IMR-90 (cell line): ENCODE measurements around the gene PRM3. TPM values are rescaled to one million over a fixed set of nuclear protein-coding genes. Genes with fewer than 3 reads are reported as not detected.

Experiments used
- ATAC-seq: fragments of 200-7000 bp; cut with Tn5 transposase; 2 replicates; pipeline ENCODE4 v1.9.1; 2020; ENCODE audit warnings: low read depth, mild to moderate bottlenecking, moderate library complexity
- BruUV-seq: library from RNA; stranded (reverse); fragments of 400-500 nt; replicated peaks from 2 replicates; lab custom pipeline; 2021; lab: Mats Ljungman, UMichigan
- CTCF ChIA-PET: fragments of 300-600 bp; formaldehyde crosslinking; extraction: SDS; loops from one replicate; lab custom pipeline; 2021; ENCODE audit warnings: antibody characterized with exemption; lab: Yijun Ruan, JAX
- POLR2A ChIA-PET: fragments of 300-600 bp; sonication (Branson Sonifier 250); formaldehyde crosslinking; loops from one replicate; lab custom pipeline; 2022; ENCODE audit warnings: antibody characterized with exemption; ENCODE audit not compliant: unreplicated experiment; lab: Charles Lee
- DNase-seq: peaks from one replicate; pipeline ENCODE4 v3.0.0; 2013
- H2AFZ ChIP-seq: replicated peaks from 2 replicates; pipeline ENCODE3; 2013; ENCODE audit warnings: low read length, mild to moderate bottlenecking; ENCODE audit not compliant: poor library complexity
- H2AK5ac ChIP-seq: 2 replicates; pipeline ENCODE4 v1.6.1; 2013; ENCODE audit warnings: low read depth, low read length, inconsistent platforms
- H2AK9ac ChIP-seq: replicated peaks from 2 replicates; pipeline ENCODE3; 2013; ENCODE audit warnings: mild to moderate bottlenecking, low read depth, low read length, moderate library complexity; ENCODE audit not compliant: poor library complexity
- H2BK120ac ChIP-seq: 2 replicates; pipeline ENCODE4 v1.6.1; 2013; ENCODE audit warnings: low read depth, low read length, inconsistent platforms
- H2BK15ac ChIP-seq: 3 replicates; pipeline ENCODE4 v1.6.1; 2013; ENCODE audit warnings: low read depth, low read length, inconsistent platforms
- H2BK20ac ChIP-seq: 2 replicates; pipeline ENCODE4 v1.6.1; 2013; ENCODE audit warnings: low read depth, mild to moderate bottlenecking, inconsistent platforms, low read length, moderate library complexity
- H2BK5ac ChIP-seq: 2 replicates; pipeline ENCODE4 v1.6.1; 2013; ENCODE audit warnings: mild to moderate bottlenecking, low read depth, low read length, inconsistent platforms; ENCODE audit not compliant: poor library complexity, severe bottlenecking
- H3K14ac ChIP-seq: replicated peaks from 2 replicates; pipeline ENCODE4 v1.6.1; 2013; ENCODE audit warnings: low read depth, low read length, inconsistent platforms
- H3K18ac ChIP-seq: 2 replicates; pipeline ENCODE4 v1.6.1; 2013; ENCODE audit warnings: low read depth, low read length, control low read depth
- H3K23ac ChIP-seq: 2 replicates; pipeline ENCODE4 v1.6.1; 2013; ENCODE audit warnings: low read depth, low read length, inconsistent platforms
- H3K27ac ChIP-seq: 2 replicates; pipeline ENCODE4 v1.5.1; 2013; ENCODE audit warnings: mild to moderate bottlenecking, control low read depth, low read length; ENCODE audit not compliant: insufficient read depth
- H3K27me3 ChIP-seq: 2 replicates; pipeline ENCODE4 v1.6.1; 2013; ENCODE audit warnings: low read length; ENCODE audit not compliant: control insufficient read depth, insufficient read depth
- H3K36me3 ChIP-seq: 2 replicates; pipeline ENCODE4 v1.6.1; 2013; ENCODE audit warnings: low read length, mixed read lengths; ENCODE audit not compliant: control insufficient read depth, insufficient read depth
- H3K4ac ChIP-seq: 2 replicates; pipeline ENCODE4 v1.6.1; 2013; ENCODE audit warnings: low read depth, low read length, inconsistent platforms
- H3K4me1 ChIP-seq: 2 replicates; pipeline ENCODE4 v1.6.1; 2013; ENCODE audit warnings: low read length, mixed read lengths; ENCODE audit not compliant: control insufficient read depth, insufficient read depth
- H3K4me2 ChIP-seq: 2 replicates; pipeline ENCODE4 v1.6.1; 2013; ENCODE audit warnings: low read depth, mild to moderate bottlenecking, control low read depth, low read length, moderate library complexity
- H3K4me3 ChIP-seq: 2 replicates; pipeline ENCODE4 v1.5.1; 2013; ENCODE audit warnings: low read depth, mild to moderate bottlenecking, control low read depth, low read length, moderate library complexity; ENCODE audit not compliant: insufficient read depth
- H3K56ac ChIP-seq: 2 replicates; pipeline ENCODE4 v1.6.1; 2013; ENCODE audit warnings: low read length, inconsistent platforms; ENCODE audit not compliant: insufficient read depth; ENCODE audit errors: extremely low read depth
- H3K79me1 ChIP-seq, 2 experiments: 2 replicates each; pipeline ENCODE4 v1.6.1; 2013; ENCODE audit warnings: low read length in 2 of 2, inconsistent platforms in 1 of 2, low read depth in 1 of 2
- H3K9ac ChIP-seq: 2 replicates; pipeline ENCODE4 v1.6.1; 2013; ENCODE audit warnings: low read depth, low read length, control low read depth
- H3K9me1 ChIP-seq: 2 replicates; pipeline ENCODE4 v1.6.1; 2013; ENCODE audit warnings: low read length, inconsistent platforms; ENCODE audit not compliant: insufficient read depth
- H3K9me3 ChIP-seq: 2 replicates; pipeline ENCODE4 v1.6.1; 2013; ENCODE audit warnings: low read length; ENCODE audit not compliant: control insufficient read depth, insufficient read depth
- H4K20me1 ChIP-seq: 2 replicates; pipeline ENCODE4 v1.6.1; 2013; ENCODE audit warnings: low read length, inconsistent platforms; ENCODE audit not compliant: insufficient read depth
- H4K5ac ChIP-seq: 2 replicates; pipeline ENCODE4 v1.6.1; 2013; ENCODE audit warnings: mild to moderate bottlenecking, low read depth, low read length, control low read depth
- H4K8ac ChIP-seq, 2 experiments: 2 replicates each; pipeline ENCODE4 v1.6.1; 2013; ENCODE audit warnings: low read depth in 2 of 2, low read length in 2 of 2, control low read depth in 1 of 2, inconsistent platforms in 1 of 2
- H4K91ac ChIP-seq: 2 replicates; pipeline ENCODE4 v1.6.1; 2013; ENCODE audit warnings: low read depth, low read length, inconsistent platforms; ENCODE audit not compliant: insufficient read depth
- BHLHE40 ChIP-seq: fragments of 150-350 bp; IDR thresholded peaks from 2 replicates; pipeline ENCODE4 v1.6.1; 2016; ENCODE audit warnings: mild to moderate bottlenecking, low read depth, low read length
- CEBPB ChIP-seq: IDR thresholded peaks from 2 replicates; pipeline ENCODE4 v1.6.1; 2012; ENCODE audit warnings: low read depth, low read length, improper control_type of control experiment
- CHD1 ChIP-seq: IDR thresholded peaks from 2 replicates; pipeline ENCODE4 v1.6.1; 2012; ENCODE audit warnings: low read depth, low read length, improper control_type of control experiment
- FOS ChIP-seq: fragments of 150-350 bp; IDR thresholded peaks from 2 replicates; pipeline ENCODE4 v1.6.1; 2016; ENCODE audit warnings: low read depth, low read length
- MAFK ChIP-seq: IDR thresholded peaks from 2 replicates; pipeline ENCODE4 v1.6.1; 2012; ENCODE audit warnings: low read depth, low read length, improper control_type of control experiment
- MAZ ChIP-seq: IDR thresholded peaks from 2 replicates; pipeline ENCODE4 v1.6.1; 2012; ENCODE audit warnings: low read depth, mild to moderate bottlenecking, low read length, improper control_type of control experiment, moderate library complexity, borderline replicate concordance
- MXI1 ChIP-seq: IDR thresholded peaks from 2 replicates; pipeline ENCODE4 v1.6.1; 2012; ENCODE audit warnings: low read depth, mild to moderate bottlenecking, low read length, moderate library complexity, borderline replicate concordance
- NFE2L2 ChIP-seq: fragments of 150-350 bp; IDR thresholded peaks from 2 replicates; pipeline ENCODE4 v1.6.1; 2016; ENCODE audit warnings: low read depth, mild to moderate bottlenecking, low read length
- POLR2A ChIP-seq: IDR thresholded peaks from 2 replicates; pipeline ENCODE4 v1.6.1; 2012; ENCODE audit warnings: mild to moderate bottlenecking, low read depth, low read length
- RAD21 ChIP-seq: IDR thresholded peaks from 2 replicates; pipeline ENCODE4 v1.6.1; 2012; ENCODE audit warnings: low read length, improper control_type of control experiment
- RCOR1 ChIP-seq: IDR thresholded peaks from 2 replicates; pipeline ENCODE4 v1.6.1; 2012; ENCODE audit warnings: mild to moderate bottlenecking, low read length, improper control_type of control experiment; ENCODE audit not compliant: insufficient replicate concordance
- RFX5 ChIP-seq: IDR thresholded peaks from 2 replicates; pipeline ENCODE4 v1.8.0; 2012; ENCODE audit warnings: low read depth, mild to moderate bottlenecking, low read length, moderate library complexity
- SMC3 ChIP-seq: fragments of 150-350 bp; IDR thresholded peaks from 2 replicates; pipeline ENCODE4 v1.6.1; 2016; ENCODE audit warnings: low read depth, mild to moderate bottlenecking, antibody characterized with exemption, low read length, moderate library complexity
- WGBS, 2 experiments: methylation state at CpG; one replicate each; pipeline versions ENCODE4 v1.1.5 to v1.1.7; 2013; ENCODE audit warnings: missing lambda C conversion rate in 2 of 2; ENCODE audit not compliant: insufficient read length in 1 of 2; ENCODE audit errors: extremely low coverage in 2 of 2; 5-methylcytosine and 5-hydroxymethylcytosine counted together
- dilution Hi-C: fragments of 300-500 bp; cut with HindIII; formaldehyde crosslinking; loops from one replicate; pipeline ENCODE4 v1.14.3; 2018; ENCODE audit warnings: low sequenced_read_pairs; ENCODE audit not compliant: unreplicated experiment
- in situ Hi-C: fragments of 300-500 bp; cut with MboI; formaldehyde crosslinking; loops from 3 replicates; pipeline ENCODE4 v1.14.3; 2019; ENCODE audit warnings: low sequenced_read_pairs, inconsistent platforms, mixed read lengths
- intact Hi-C: fragments of 100-400 bp; cut with micrococcal nuclease; formaldehyde crosslinking; loops from 2 replicates; pipeline ENCODE4 v1.10.0; 2022
- polyA plus RNA-seq, 3 experiments: library from polyadenylated mRNA; depleted of rRNA; stranded (reverse); fragments of >200 nt; gene quantifications; 2 replicates each; pipeline ENCODE4 v1.2.3, GENCODE V29; 2012; ENCODE audit warnings: low replicate concordance in 1 of 3
- total RNA-seq: library from RNA; depleted of rRNA; stranded (reverse); fragments of >200 nt; gene quantifications from 2 replicates; pipeline ENCODE4 v1.2.3, GENCODE V29; 2012
- TF ChIP-seq, protein P1 (sequence below): conservative IDR thresholded peaks from 2 replicates; pipeline ENCODE4 v1.5.1; 2012; ENCODE audit warnings: mild to moderate bottlenecking, low read depth, low read length, improper control_type of control experiment
- TF ChIP-seq, protein P2 (sequence below): fragments of 150-350 bp; IDR thresholded peaks from 2 replicates; pipeline ENCODE4 v1.6.1; 2016; ENCODE audit warnings: low read depth, mild to moderate bottlenecking, low read length, moderate library complexity, borderline replicate concordance
- TF ChIP-seq, protein P3 (sequence below): fragments of 150-350 bp; IDR thresholded peaks from 2 replicates; pipeline ENCODE4 v1.6.1; 2017; ENCODE audit warnings: mild to moderate bottlenecking, antibody characterized with exemption, low read length, low read depth

Gene PRM3
- total and polyA plus RNA-seq, 2 of the 4 experiments (the other 2 are of a cell fraction), result not detected

DNA sequence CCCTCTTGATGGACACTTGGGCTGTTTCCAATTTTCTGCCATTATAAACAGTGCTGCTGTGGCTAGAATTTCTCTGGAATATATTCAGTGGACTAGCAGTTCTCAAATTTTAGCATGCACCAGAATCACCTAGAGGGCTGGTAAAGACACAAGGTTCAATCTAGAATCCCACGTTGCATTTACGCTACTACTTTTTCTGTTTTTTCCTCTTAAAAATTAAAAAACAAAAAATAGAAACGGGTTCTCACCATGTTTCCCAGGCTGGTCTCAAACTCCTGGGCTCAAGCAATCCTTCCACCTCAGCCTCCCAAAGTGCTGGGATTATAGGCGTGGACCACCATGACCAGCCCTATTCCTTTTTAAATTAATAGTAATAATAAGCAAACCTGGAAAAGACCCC is 22.2 kb upstream of the PRM3 start:
- Histone ChIP-seq H3K4me3 (no peak overlapping the region), H3K14ac (no peak overlapping the region), H3K36me3 (no peaks in the 10 kb centered on the region), H3K9me3 (no peaks in the 10 kb centered on the region), H2BK5ac (no peak overlapping the region), H4K8ac (no peak overlapping the region), H3K27me3 (no peaks in the 10 kb centered on the region), H3K79me1 (no peaks in the 10 kb centered on the region), H3K56ac (no peak overlapping the region), H3K4ac (no peak overlapping the region), H4K91ac (no peak overlapping the region), H3K23ac (no peak overlapping the region), H3K4me1 (peaks cover 10% of the 10 kb centered on the region), H4K5ac (no peak overlapping the region), H3K27ac (no peak overlapping the region), H2BK120ac (no peak overlapping the region), H2AFZ (no peak overlapping the region), H2BK20ac (no peak overlapping the region), H3K4me2 (no peak overlapping the region), H3K9ac (no peak overlapping the region), H4K20me1 (no peaks in the 10 kb centered on the region), H3K9me1 (no peaks in the 10 kb centered on the region), H2AK5ac (no peak overlapping the region), H2BK15ac (no peak overlapping the region), H2AK9ac (no peak overlapping the region), H3K18ac (no peak overlapping the region)
- ChIA-PET CTCF (no interaction called here), POLR2A (no interaction called here)
- no peak for DNase-seq
- intact Hi-C loops (loop anchor here (5.0 kb wide), 1 partner anchor 57 kb away; no protein-coding TSS in a partner anchor), dilution Hi-C loops (no loop called here), in situ Hi-C loops (no loop called here)
- TF ChIP-seq, protein P1, sequence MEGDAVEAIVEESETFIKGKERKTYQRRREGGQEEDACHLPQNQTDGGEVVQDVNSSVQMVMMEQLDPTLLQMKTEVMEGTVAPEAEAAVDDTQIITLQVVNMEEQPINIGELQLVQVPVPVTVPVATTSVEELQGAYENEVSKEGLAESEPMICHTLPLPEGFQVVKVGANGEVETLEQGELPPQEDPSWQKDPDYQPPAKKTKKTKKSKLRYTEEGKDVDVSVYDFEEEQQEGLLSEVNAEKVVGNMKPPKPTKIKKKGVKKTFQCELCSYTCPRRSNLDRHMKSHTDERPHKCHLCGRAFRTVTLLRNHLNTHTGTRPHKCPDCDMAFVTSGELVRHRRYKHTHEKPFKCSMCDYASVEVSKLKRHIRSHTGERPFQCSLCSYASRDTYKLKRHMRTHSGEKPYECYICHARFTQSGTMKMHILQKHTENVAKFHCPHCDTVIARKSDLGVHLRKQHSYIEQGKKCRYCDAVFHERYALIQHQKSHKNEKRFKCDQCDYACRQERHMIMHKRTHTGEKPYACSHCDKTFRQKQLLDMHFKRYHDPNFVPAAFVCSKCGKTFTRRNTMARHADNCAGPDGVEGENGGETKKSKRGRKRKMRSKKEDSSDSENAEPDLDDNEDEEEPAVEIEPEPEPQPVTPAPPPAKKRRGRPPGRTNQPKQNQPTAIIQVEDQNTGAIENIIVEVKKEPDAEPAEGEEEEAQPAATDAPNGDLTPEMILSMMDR, result no peak
- TF ChIP-seq FOS (no peak), POLR2A (no peak), MXI1 (no peak), RFX5 (no peak), RCOR1 (no peak), CEBPB (no peak), SMC3 (no peak), RAD21 (no peak), CHD1 (no peak), MAZ (no peak), BHLHE40 (no peak), MAFK (no peak), NFE2L2 (no peak)
- TF ChIP-seq, protein P2, sequence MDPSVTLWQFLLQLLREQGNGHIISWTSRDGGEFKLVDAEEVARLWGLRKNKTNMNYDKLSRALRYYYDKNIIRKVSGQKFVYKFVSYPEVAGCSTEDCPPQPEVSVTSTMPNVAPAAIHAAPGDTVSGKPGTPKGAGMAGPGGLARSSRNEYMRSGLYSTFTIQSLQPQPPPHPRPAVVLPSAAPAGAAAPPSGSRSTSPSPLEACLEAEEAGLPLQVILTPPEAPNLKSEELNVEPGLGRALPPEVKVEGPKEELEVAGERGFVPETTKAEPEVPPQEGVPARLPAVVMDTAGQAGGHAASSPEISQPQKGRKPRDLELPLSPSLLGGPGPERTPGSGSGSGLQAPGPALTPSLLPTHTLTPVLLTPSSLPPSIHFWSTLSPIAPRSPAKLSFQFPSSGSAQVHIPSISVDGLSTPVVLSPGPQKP, result no peak
- TF ChIP-seq, protein P3, sequence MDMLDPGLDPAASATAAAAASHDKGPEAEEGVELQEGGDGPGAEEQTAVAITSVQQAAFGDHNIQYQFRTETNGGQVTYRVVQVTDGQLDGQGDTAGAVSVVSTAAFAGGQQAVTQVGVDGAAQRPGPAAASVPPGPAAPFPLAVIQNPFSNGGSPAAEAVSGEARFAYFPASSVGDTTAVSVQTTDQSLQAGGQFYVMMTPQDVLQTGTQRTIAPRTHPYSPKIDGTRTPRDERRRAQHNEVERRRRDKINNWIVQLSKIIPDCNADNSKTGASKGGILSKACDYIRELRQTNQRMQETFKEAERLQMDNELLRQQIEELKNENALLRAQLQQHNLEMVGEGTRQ, result no peak
- BruUV-seq, result no TSS peak
- no peak for ATAC-seq
- WGBS, 2 experiments, result 100% methylated on average over 2 of the region's 4 CpGs; no CpG with 5 or more reads in 1 of the 2 experiments
